Measurements from ENCODE around the gene MATN3. TPM values are rescaled to one million over a fixed set of nuclear protein-coding genes. Genes with fewer than 3 reads are reported as not detected.

Gene MATN3
- total and polyA plus RNA-seq, 2 of the 13 experiments (the other 11 are each of a cell fraction or from before 2014, with no cell fraction given), result 36.1 to 208 TPM

GRCh38 chr2:20013126-20013849 is 820 bp upstream of the MATN3 start (continued):
- peak; percentile 7; the same call in 1 of the 2 replicates for TF ChIP-seq ZNF800 (CRISPR knock-in tag; IDR thresholded peaks at IDR 0.05)
- TF ChIP-seq AHDC1 (CRISPR knock-in tag; IDR thresholded peaks at IDR 0.05; ENCODE audit: borderline replicate concordance), result peak; percentile 62; the same call in 1 of the 2 replicates
- peak in 1 of 2 experiments; percentile 26; a peak in 1 of 4 replicates for TF ChIP-seq KLF16 (CRISPR knock-in tag; IDR thresholded peaks at IDR 0.05)
- 0 out of 2 replicates have a peak, but pooled peaks have one; percentile 72 for TF ChIP-seq ARID5B (CRISPR knock-in tag; IDR thresholded peaks at IDR 0.05)
- peak; percentile 8 for TF ChIP-seq SKI (IDR thresholded peaks at IDR 0.05; ENCODE audit: partially characterized antibody)
- TF ChIP-seq FOXK1 (CRISPR knock-in tag; IDR thresholded peaks at IDR 0.05; ENCODE audit: borderline replicate concordance, low read depth), result 0 out of 2 replicates have a peak, but pooled peaks have one; percentile 8
- 0 out of 2 replicates have a peak, but pooled peaks have one; percentile 8 for TF ChIP-seq SPEN (CRISPR knock-in tag; IDR thresholded peaks at IDR 0.05; ENCODE audit: low read depth)
- peak; percentile 68; the same call in 1 of the 2 replicates for TF ChIP-seq RXRB (CRISPR knock-in tag; IDR thresholded peaks at IDR 0.05; ENCODE audit: borderline replicate concordance)
- TF ChIP-seq RBM39 (IDR thresholded peaks at IDR 0.05; ENCODE audit: low read depth, low read length, poor library complexity, severe bottlenecking), result no peak
- TF ChIP-seq HDAC2 (CRISPR knock-in tag; IDR thresholded peaks at IDR 0.05), result peak; percentile 39; the same call in 1 of the 2 replicates
- TF ChIP-seq THRA (CRISPR knock-in tag; IDR thresholded peaks at IDR 0.05; ENCODE audit: borderline replicate concordance), result peak; percentile 80
- TF ChIP-seq NFKBIZ (CRISPR knock-in tag; IDR thresholded peaks at IDR 0.05), result peak; percentile 99; the same call in 1 of the 2 replicates
- TF ChIP-seq ZSCAN9 (CRISPR knock-in tag; IDR thresholded peaks at IDR 0.05; ENCODE audit: borderline replicate concordance), result 0 out of 2 replicates have a peak, but pooled peaks have one; percentile 12
- TF ChIP-seq GTF2F1 (IDR thresholded peaks at IDR 0.05; ENCODE audit: low read length), result no peak
- TF ChIP-seq ZFP90 (CRISPR knock-in tag; IDR thresholded peaks at IDR 0.05; ENCODE audit: borderline replicate concordance), result no peak

Data from HepG2 (cell line).